Mesenchymal stem cell (in vitro differentiated cells and primary cell): ENCODE results near the gene PPCS.
A peak's percentile ranks its signal among the peaks of the same experiment; 100 is the strongest.

Source experiments
- DNase-seq: peaks from one replicate; pipeline ENCODE4 v3.0.0-alpha.2; 2013
- H2AFZ ChIP-seq: one replicate; pipeline ENCODE4 v1.6.1; 2013; ENCODE audit warnings: low read depth, mild to moderate bottlenecking, control low read depth, inconsistent platforms, low read length, moderate library complexity
- H2AK5ac ChIP-seq: 2 replicates; pipeline ENCODE4 v1.6.1; 2013; ENCODE audit warnings: low read length, moderate library complexity, mild to moderate bottlenecking, inconsistent platforms; ENCODE audit not compliant: severe bottlenecking
- H2BK120ac ChIP-seq: one replicate; pipeline ENCODE4 v1.6.1; 2013; ENCODE audit warnings: low read depth, mild to moderate bottlenecking, inconsistent platforms, low read length, moderate library complexity
- H2BK12ac ChIP-seq, 2 experiments: one replicate each; pipeline ENCODE4 v1.6.1; 2013; ENCODE audit warnings: inconsistent platforms in 2 of 2, low read length in 2 of 2, mild to moderate bottlenecking in 2 of 2, moderate library complexity in 2 of 2, control low read depth in 1 of 2
- H2BK15ac ChIP-seq: one replicate; pipeline ENCODE4 v1.6.1; 2013; ENCODE audit warnings: mild to moderate bottlenecking, low read depth, inconsistent platforms; ENCODE audit not compliant: poor library complexity, severe bottlenecking
- H2BK5ac ChIP-seq: 2 replicates; pipeline ENCODE4 v1.6.1; 2013; ENCODE audit warnings: low read depth, mild to moderate bottlenecking, low read length, control low read depth, inconsistent platforms; ENCODE audit not compliant: poor library complexity, severe bottlenecking
- H3K14ac ChIP-seq, 2 experiments: one replicate each; pipeline ENCODE4 v1.6.1; 2013; ENCODE audit warnings: inconsistent platforms in 2 of 2, low read length in 2 of 2, control low read depth in 1 of 2, mild to moderate bottlenecking in 1 of 2, moderate library complexity in 1 of 2
- H3K18ac ChIP-seq, 2 experiments: one replicate each; pipeline ENCODE4 v1.6.1; 2013; ENCODE audit warnings: inconsistent platforms in 2 of 2, low read length in 2 of 2, control low read depth in 1 of 2, low read depth in 1 of 2, mild to moderate bottlenecking in 1 of 2
- H3K23ac ChIP-seq, 2 experiments: one replicate each; pipeline ENCODE4 v1.6.1; 2013; ENCODE audit warnings: inconsistent platforms in 2 of 2, low read length in 2 of 2, mild to moderate bottlenecking in 2 of 2, moderate library complexity in 2 of 2, control low read depth in 1 of 2
- H3K27ac ChIP-seq: 2 replicates; pipeline ENCODE4 v1.5.1; 2013; ENCODE audit warnings: mild to moderate bottlenecking, moderate library complexity, low read length, control low read depth, inconsistent platforms; ENCODE audit not compliant: poor library complexity, severe bottlenecking
- H3K27me3 ChIP-seq, 2 experiments: 2 replicates each; pipeline versions ENCODE4 v1.6.1 to v1.7.0; 2013; ENCODE audit warnings: low read length in 2 of 2, mild to moderate bottlenecking in 2 of 2, moderate library complexity in 2 of 2, control low read depth in 1 of 2, inconsistent platforms in 1 of 2; ENCODE audit not compliant: control insufficient read depth in 1 of 2, insufficient read depth in 1 of 2
- H3K36me3 ChIP-seq, 2 experiments: 2 replicates each; pipeline versions ENCODE4 v1.6.1 to v1.7.0; 2013; ENCODE audit warnings: low read length in 2 of 2, control low read depth in 1 of 2, inconsistent platforms in 1 of 2, low read depth in 1 of 2, mild to moderate bottlenecking in 1 of 2; ENCODE audit not compliant: insufficient read depth in 2 of 2, control insufficient read depth in 1 of 2
- H3K4ac ChIP-seq, 2 experiments: one replicate each; pipeline ENCODE4 v1.6.1; 2013; ENCODE audit warnings: inconsistent platforms in 2 of 2, low read length in 2 of 2, mild to moderate bottlenecking in 2 of 2, moderate library complexity in 2 of 2, control low read depth in 1 of 2, low read depth in 1 of 2
- H3K4me1 ChIP-seq: 2 replicates; pipeline ENCODE4 v1.6.1; 2013; ENCODE audit warnings: low read depth, low read length, control low read depth; ENCODE audit not compliant: control insufficient read depth, insufficient read depth
- H3K4me2 ChIP-seq: 2 replicates; pipeline ENCODE4 v1.6.1; 2013; ENCODE audit warnings: low read length, mild to moderate bottlenecking, inconsistent platforms; ENCODE audit not compliant: poor library complexity, severe bottlenecking
- H3K4me3 ChIP-seq, 2 experiments: 2 replicates each; pipeline versions ENCODE4 v1.5.1 to v1.7.0; 2013; ENCODE audit warnings: low read length in 2 of 2, mild to moderate bottlenecking in 2 of 2, control low read depth in 1 of 2, low read depth in 1 of 2; ENCODE audit not compliant: insufficient read depth in 1 of 2
- H3K79me1 ChIP-seq: replicated peaks from 2 replicates; pipeline ENCODE4 v1.6.1; 2013; ENCODE audit warnings: mild to moderate bottlenecking, control low read depth, low read length, inconsistent platforms; ENCODE audit not compliant: poor library complexity, severe bottlenecking
- H3K9ac ChIP-seq: 2 replicates; pipeline ENCODE4 v1.7.0; 2013; ENCODE audit warnings: mild to moderate bottlenecking, low read length, moderate library complexity
- H3K9me3 ChIP-seq: 2 replicates; pipeline ENCODE4 v1.7.0; 2013; ENCODE audit warnings: mild to moderate bottlenecking, low read length; ENCODE audit not compliant: control insufficient read depth
- H4K8ac ChIP-seq: one replicate; pipeline ENCODE4 v1.6.1; 2013; ENCODE audit warnings: inconsistent platforms, mild to moderate bottlenecking, low read length, moderate library complexity
- H4K91ac ChIP-seq: one replicate; pipeline ENCODE4 v1.6.1; 2013; ENCODE audit warnings: mild to moderate bottlenecking, low read length, inconsistent platforms
- WGBS: methylation state at CpG from one replicate; pipeline ENCODE4 v1.1.7; 2013; ENCODE audit warnings: mixed read lengths; 5-methylcytosine and 5-hydroxymethylcytosine counted together

Gene PPCS

GRCh38 chr1:42449256-42449655, 7.1 kb upstream of the PPCS start:
- no peak overlapping the region for H2BK5ac ChIP-seq

GRCh38 chr1:42450061-42450460, 6.3 kb upstream of the PPCS start:
- Histone ChIP-seq H3K4ac (no peak overlapping the region), H2AK5ac (no peak overlapping the region), H3K18ac (no peak overlapping the region), H3K9me3 (no peaks in the 10 kb centered on the region), H3K27ac (no peak overlapping the region), H3K79me1 (no peaks in the 10 kb centered on the region), H3K4me3 (no peak overlapping the region), H3K14ac (no peak overlapping the region), H2BK120ac (no peak overlapping the region), H3K9ac (no peak overlapping the region), H3K36me3 (no peaks in the 10 kb centered on the region), H2BK5ac (no peak overlapping the region), H3K23ac (no peak overlapping the region), H3K4me2 (no peak overlapping the region), H3K4me1 (peaks cover 2% of the 10 kb centered on the region), H2BK15ac (no peak overlapping the region), H4K91ac (no peak overlapping the region), H4K8ac (no peak overlapping the region), H2BK12ac (no peak overlapping the region), H3K27me3 (no peaks in the 10 kb centered on the region), H2AFZ (no peak overlapping the region)
- no peak for DNase-seq
- 100% methylated on average over 1 of the region's 1 CpG for WGBS

More at GRCh38 chr1:42449256-42449655, 7.1 kb upstream of the PPCS start:
- no peak overlapping the region for H2AK5ac ChIP-seq
- no peak overlapping the region for H3K18ac ChIP-seq
- H4K8ac ChIP-seq: no peak overlapping the region
- no peak for DNase-seq
- no peak overlapping the region for H2AFZ ChIP-seq
- H3K14ac ChIP-seq: no peak overlapping the region
- H2BK120ac ChIP-seq: no peak overlapping the region
- no peaks in the 10 kb centered on the region for H3K36me3 ChIP-seq
- H3K9ac ChIP-seq: no peak overlapping the region
- no peaks in the 10 kb centered on the region for H3K27me3 ChIP-seq
- no peaks in the 10 kb centered on the region for H3K9me3 ChIP-seq
- H2BK15ac ChIP-seq: no peak overlapping the region
- no peak overlapping the region for H3K4me3 ChIP-seq
- no peak overlapping the region for H3K27ac ChIP-seq
- H4K91ac ChIP-seq: no peak overlapping the region
- no peak overlapping the region for H3K23ac ChIP-seq
- no peak overlapping the region for H3K4ac ChIP-seq
- H3K79me1 ChIP-seq: no peaks in the 10 kb centered on the region
- no peak overlapping the region for H3K4me2 ChIP-seq
- H3K4me1 ChIP-seq: peaks cover 2% of the 10 kb centered on the region
- no peak overlapping the region for H2BK12ac ChIP-seq

- H3K4me3 ChIP-seq: no peak overlapping the region
- H2BK120ac ChIP-seq: no peak overlapping the region
- H2AFZ ChIP-seq: no peak overlapping the region
- H3K27ac ChIP-seq: no peak overlapping the region
- H3K18ac ChIP-seq: no peak overlapping the region
- no peak overlapping the region for H3K4me2 ChIP-seq
- H3K9ac ChIP-seq: no peak overlapping the region
- no peak overlapping the region for H4K8ac ChIP-seq
- H3K27me3 ChIP-seq: no peaks in the 10 kb centered on the region
- peaks cover 10% of the 10 kb centered on the region for H3K4me1 ChIP-seq
- no peak for DNase-seq
- 97% methylated on average over 4 of the region's 4 CpGs for WGBS
- H3K14ac ChIP-seq: no peak overlapping the region
- no peak overlapping the region for H3K4ac ChIP-seq
- no peak overlapping the region for H2BK12ac ChIP-seq
- no peak overlapping the region for H2BK5ac ChIP-seq
- H3K36me3 ChIP-seq: peaks cover 0 to 6% of the 10 kb centered on the region in 2 experiments
- H3K79me1 ChIP-seq: peaks cover 18% of the 10 kb centered on the region
- no peak overlapping the region for H2AK5ac ChIP-seq
- no peak overlapping the region for H4K91ac ChIP-seq
- no peak overlapping the region for H2BK15ac ChIP-seq
- H3K9me3 ChIP-seq: no peaks in the 10 kb centered on the region
- no peak overlapping the region for H3K23ac ChIP-seq
These were observed 3.0 kb upstream of the PPCS start for GRCh38 chr1:42453386-42453785.

- Histone ChIP-seq H3K23ac (no peak overlapping the region), H2AFZ (no peak overlapping the region), H2BK120ac (no peak overlapping the region), H3K27me3 (no peaks in the 10 kb centered on the region), H3K18ac (no peak overlapping the region), H2BK12ac (no peak overlapping the region), H2BK15ac (no peak overlapping the region), H2BK5ac (no peak overlapping the region), H2AK5ac (no peak overlapping the region), H4K91ac (no peak overlapping the region), H3K4me3 (no peak overlapping the region), H3K14ac (no peak overlapping the region), H3K27ac (peak overlapping the region; percentile 53), H3K9me3 (no peaks in the 10 kb centered on the region), H3K4me1 (peaks cover 10% of the 10 kb centered on the region), H3K4ac (no peak overlapping the region), H3K36me3 (peaks cover 0 to 16% of the 10 kb centered on the region in 2 experiments), H3K9ac (no peak overlapping the region), H4K8ac (no peak overlapping the region), H3K4me2 (no peak overlapping the region), H3K79me1 (peaks cover 18% of the 10 kb centered on the region)
- no peak for DNase-seq
- WGBS: 87% methylated on average over 5 of the region's 5 CpGs
These were observed 1.9 kb upstream of the PPCS start for GRCh38 chr1:42454403-42454802.
